Neutrophil (primary cell): ENCODE data around the gene SCP2.

Experiments
- H3K27ac ChIP-seq: fragments of 200-600 bp; sonication (generic); 2 replicates; pipeline ENCODE4 v1.5.1; 2016; ENCODE audit warnings: mild to moderate bottlenecking, moderate library complexity
- H3K27me3 ChIP-seq: fragments of 200-600 bp; sonication (generic); 2 replicates; pipeline ENCODE4 v1.6.0; 2016; ENCODE audit warnings: mild to moderate bottlenecking
- H3K36me3 ChIP-seq: fragments of 200-600 bp; sonication (generic); 2 replicates; pipeline ENCODE4 v1.5.1; 2017
- H3K4me1 ChIP-seq, 2 experiments: fragments of 200-600 bp in 1 of 2; sonication (generic) in 1 of 2; 1 replicate in 1 of 2; 2 replicates in 1 of 2; pipeline versions ENCODE4 v1.5.1 to v1.6.1; 2013 to 2016; ENCODE audit warnings: low read depth in 1 of 2, low read length in 1 of 2, mild to moderate bottlenecking in 1 of 2, moderate library complexity in 1 of 2; ENCODE audit not compliant: control insufficient read depth in 1 of 2, insufficient read depth in 1 of 2
- H3K4me3 ChIP-seq, 2 experiments: fragments of 200-600 bp in 1 of 2; sonication (generic) in 1 of 2; 1 replicate in 1 of 2; 2 replicates in 1 of 2; pipeline ENCODE4 v1.5.1; 2013 to 2016; ENCODE audit warnings: low read depth in 1 of 2, low read length in 1 of 2, mild to moderate bottlenecking in 1 of 2, moderate library complexity in 1 of 2
- H3K9me3 ChIP-seq: fragments of 200-600 bp; sonication (generic); 2 replicates; pipeline ENCODE4 v1.5.1; 2016
- CTCF ChIP-seq: fragments of 200-600 bp; sonication (generic); IDR thresholded peaks from 2 replicates; pipeline ENCODE4 v1.5.1; 2016; ENCODE audit warnings: antibody characterized with exemption

Gene SCP2

GRCh38 chr1:52917156-52917555 is 9.9 kb upstream of the SCP2 start:
- TF ChIP-seq CTCF: no peak
- H3K4me1 ChIP-seq: peaks cover 9 to 13% of the 10 kb centered on the region in 2 experiments
- H3K36me3 ChIP-seq: no peaks in the 10 kb centered on the region
- peaks cover 26% of the 10 kb centered on the region for H3K27me3 ChIP-seq
- H3K4me3 ChIP-seq: no peak overlapping the region
- no peak overlapping the region for H3K27ac ChIP-seq
- H3K9me3 ChIP-seq: no peaks in the 10 kb centered on the region

- Histone ChIP-seq H3K4me3 (no peak overlapping the region), H3K27ac (no peak overlapping the region), H3K4me1 (peaks cover 9 to 13% of the 10 kb centered on the region in 2 experiments), H3K9me3 (no peaks in the 10 kb centered on the region), H3K36me3 (no peaks in the 10 kb centered on the region), H3K27me3 (peaks cover 31% of the 10 kb centered on the region)
- TF ChIP-seq CTCF: no peak
Measured at GRCh38 chr1:52917581-52917980, 9.5 kb upstream of the SCP2 start.

- Histone ChIP-seq H3K4me3 (no peak overlapping the region), H3K4me1 (peaks cover 9 to 13% of the 10 kb centered on the region in 2 experiments), H3K36me3 (no peaks in the 10 kb centered on the region), H3K27me3 (peaks cover 35% of the 10 kb centered on the region), H3K9me3 (no peaks in the 10 kb centered on the region), H3K27ac (no peak overlapping the region)
- no peak for TF ChIP-seq CTCF
Measured at GRCh38 chr1:52918201-52918600, 8.9 kb upstream of the SCP2 start.

- peaks cover 9 to 13% of the 10 kb centered on the region in 2 experiments for H3K4me1 ChIP-seq
Measured at GRCh38 chr1:52919051-52919722, 7.9 kb upstream of the SCP2 start.

GRCh38 chr1:52919723-52920483 is 7.2 kb upstream of the SCP2 start:
- Histone ChIP-seq H3K4me1 (peaks cover 9 to 13% of the 10 kb centered on the region in 2 experiments), H3K27ac (no peak overlapping the region), H3K27me3 (peaks cover 52% of the 10 kb centered on the region), H3K9me3 (no peaks in the 10 kb centered on the region), H3K36me3 (no peaks in the 10 kb centered on the region), H3K4me3 (no peak overlapping the region)
- TF ChIP-seq CTCF: no peak

More at GRCh38 chr1:52919051-52919722, 7.9 kb upstream of the SCP2 start:
- no peaks in the 10 kb centered on the region for H3K36me3 ChIP-seq
- no peak for TF ChIP-seq CTCF
- H3K27ac ChIP-seq: no peak overlapping the region
- H3K4me3 ChIP-seq: no peak overlapping the region
- H3K27me3 ChIP-seq: peaks cover 45% of the 10 kb centered on the region
- no peaks in the 10 kb centered on the region for H3K9me3 ChIP-seq
